K562 treated with DMSO at 1 percent for 48 hours (cell line): ENCODE results near the gene ZNF444. TPM values are rescaled to one million over a fixed set of nuclear protein-coding genes. Genes with fewer than 3 reads are reported as not detected.

Experiments used
- total RNA-seq: library from RNA; unstranded; fragments of 300-600 nt; gene quantifications from 2 replicates; pipeline ENCODE4 v1.2.3, GENCODE V29; 2022; ENCODE audit warnings: low replicate concordance; ENCODE audit errors: extremely low read depth

The ZNF444 gene
- total RNA-seq = not detected in 2 replicates

GRCh38 chr19:56140583-56141416, at the start of gene ZNF444:
TSS of gene ZNF444 (plus strand) at chr19:56141287. CDS start at chr19:56146912, 5,625 bp downstream.

GRCh38 chr19:56121180-56122167, 19.6 kb upstream of the ZNF444 start, which contains the start of gene ZNF787:
TSS of gene ZNF787 (minus strand) at chr19:56121295. CDS start at chr19:56103217, 18,078 bp downstream.

GRCh38 chr19:56175861-56176307, 34.8 kb downstream of the ZNF444 start, which contains the start of gene GALP:
TSS of gene GALP (plus strand) at chr19:56176008. CDS start at chr19:56177109, 1,101 bp downstream.

GRCh38 chr19:56197646-56198045, 56.6 kb downstream of the ZNF444 start, which contains the start of gene ZSCAN5B:
TSS of gene ZSCAN5B (minus strand) at chr19:56197783. CDS start at chr19:56193052, 4,731 bp downstream.

GRCh38 chr19:56201973-56202372, 60.9 kb downstream of the ZNF444 start, which contains the start of gene ZSCAN5C:
TSS of gene ZSCAN5C (plus strand) at chr19:56202273. CDS start at chr19:56205914, 3,641 bp downstream.

Other genes with a start within 250 kb of the ZNF444 start
- not detected in 2 replicates for gene NLRP13, start 209.0 kb upstream of the ZNF444 start, total RNA-seq
- not detected in 2 replicates for gene NLRP8, start 193.5 kb upstream of the ZNF444 start, total RNA-seq
- not detected in 2 replicates for gene NLRP5, start 154.5 kb upstream of the ZNF444 start, total RNA-seq
- not detected in 2 replicates for gene ZNF787, start 20.0 kb upstream of the ZNF444 start, total RNA-seq
- gene GALP, start 34.7 kb downstream of the ZNF444 start, total RNA-seq = not detected in 2 replicates
- gene ZSCAN5B, start 56.5 kb downstream of the ZNF444 start, total RNA-seq = not detected in 2 replicates
- not detected in 2 replicates for gene ZSCAN5C, start 61.0 kb downstream of the ZNF444 start, total RNA-seq
- not detected in 2 replicates for gene EDDM13, start 131.5 kb downstream of the ZNF444 start, total RNA-seq
- not detected in 2 replicates for gene ZSCAN5A, start 173.6 kb downstream of the ZNF444 start, total RNA-seq